Fibroblast of the aortic adventitia (primary cell): ENCODE measurements around the gene CACNB1. TPM values are rescaled to one million over a fixed set of nuclear protein-coding genes. Genes with fewer than 3 reads are reported as not detected.
A peak's percentile ranks its signal among the peaks of the same experiment; 100 is the strongest.

ENCODE experiments used
- DNase-seq: peaks from one replicate; pipeline ENCODE4 v3.0.0-alpha.2; 2010; ENCODE audit warnings: low read depth
- H3K4me3 ChIP-seq: 2 replicates; pipeline ENCODE4 v1.5.1; 2011; ENCODE audit warnings: low read depth, mild to moderate bottlenecking, control low read depth, low read length, moderate library complexity
- total RNA-seq: library from RNA; depleted of rRNA; stranded (reverse); fragments of >200 nt; gene quantifications from 2 replicates; pipeline ENCODE4 v1.2.3, GENCODE V29; 2012; ENCODE audit warnings: low replicate concordance
- TF ChIP-seq, protein P1 (sequence below): IDR thresholded peaks from 2 replicates; pipeline ENCODE4 v1.5.1; 2011; ENCODE audit warnings: mild to moderate bottlenecking, low read length, control low read depth, inconsistent platforms; ENCODE audit not compliant: insufficient read depth

Gene CACNB1
- total RNA-seq, 1 donor: 7.0 TPM

- TF ChIP-seq, protein P1, sequence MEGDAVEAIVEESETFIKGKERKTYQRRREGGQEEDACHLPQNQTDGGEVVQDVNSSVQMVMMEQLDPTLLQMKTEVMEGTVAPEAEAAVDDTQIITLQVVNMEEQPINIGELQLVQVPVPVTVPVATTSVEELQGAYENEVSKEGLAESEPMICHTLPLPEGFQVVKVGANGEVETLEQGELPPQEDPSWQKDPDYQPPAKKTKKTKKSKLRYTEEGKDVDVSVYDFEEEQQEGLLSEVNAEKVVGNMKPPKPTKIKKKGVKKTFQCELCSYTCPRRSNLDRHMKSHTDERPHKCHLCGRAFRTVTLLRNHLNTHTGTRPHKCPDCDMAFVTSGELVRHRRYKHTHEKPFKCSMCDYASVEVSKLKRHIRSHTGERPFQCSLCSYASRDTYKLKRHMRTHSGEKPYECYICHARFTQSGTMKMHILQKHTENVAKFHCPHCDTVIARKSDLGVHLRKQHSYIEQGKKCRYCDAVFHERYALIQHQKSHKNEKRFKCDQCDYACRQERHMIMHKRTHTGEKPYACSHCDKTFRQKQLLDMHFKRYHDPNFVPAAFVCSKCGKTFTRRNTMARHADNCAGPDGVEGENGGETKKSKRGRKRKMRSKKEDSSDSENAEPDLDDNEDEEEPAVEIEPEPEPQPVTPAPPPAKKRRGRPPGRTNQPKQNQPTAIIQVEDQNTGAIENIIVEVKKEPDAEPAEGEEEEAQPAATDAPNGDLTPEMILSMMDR: no peak
- H3K4me3 ChIP-seq: no peak overlapping the region
- DNase-seq: no peak
Observed at GRCh38 chr17:39187152-39187830, 10.2 kb downstream of the CACNB1 start.

- TF ChIP-seq, protein P1: no peak
- H3K4me3 ChIP-seq: no peak overlapping the region
- DNase-seq: no peak
Observed at GRCh38 chr17:39186481-39187002, 10.9 kb downstream of the CACNB1 start.

- H3K4me3 ChIP-seq: no peak overlapping the region
- no peak for DNase-seq
- TF ChIP-seq, protein P1: no peak
Observed at GRCh38 chr17:39183720-39184119, 13.7 kb downstream of the CACNB1 start.

GRCh38 chr17:39183045-39183444 lies 14.4 kb downstream of the CACNB1 start:
- DNase-seq: no peak
- no peak overlapping the region for H3K4me3 ChIP-seq
- TF ChIP-seq, protein P1: no peak

DNA sequence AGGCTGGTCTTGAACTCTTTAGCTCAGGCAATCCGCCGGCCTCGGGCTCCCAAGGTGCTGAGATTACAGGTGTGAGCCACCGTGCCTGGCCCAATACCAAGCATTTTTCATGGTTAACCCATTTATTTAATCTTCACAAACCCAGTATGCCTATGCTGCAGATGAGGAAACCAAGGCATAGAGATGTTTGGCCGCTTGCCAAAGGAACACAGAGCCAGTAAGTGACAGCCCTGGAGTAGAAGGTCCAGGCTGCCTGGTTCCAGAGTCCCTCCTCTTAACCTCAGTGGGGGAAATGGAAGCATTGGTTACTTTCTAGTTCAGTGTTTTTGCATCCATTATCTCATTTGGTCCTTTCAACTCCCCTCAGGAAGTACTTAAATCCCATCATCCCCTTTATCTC lies 16.2 kb downstream of the CACNB1 start:
- TF ChIP-seq, protein P1: no peak
- no peak for DNase-seq

DNA sequence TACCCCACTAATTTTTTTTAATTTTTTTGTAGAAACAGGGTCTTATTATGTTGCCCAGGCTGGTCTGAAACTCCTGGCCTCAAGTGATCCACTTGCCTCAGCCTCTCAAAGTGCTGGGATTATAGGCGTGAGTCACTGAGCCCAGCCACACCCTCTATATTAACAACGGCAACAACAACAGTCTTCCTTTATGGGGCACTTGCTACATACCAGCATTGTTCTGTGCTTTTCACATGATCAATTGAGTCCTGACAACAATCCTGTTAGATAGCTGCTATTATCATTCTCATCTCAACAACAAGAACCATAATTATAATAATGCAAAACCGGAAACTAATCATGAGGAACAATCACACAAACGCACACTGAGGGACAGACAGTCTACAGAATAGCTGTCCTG lies 18.9 kb downstream of the CACNB1 start:
- TF ChIP-seq, protein P1: no peak
- no peak overlapping the region for H3K4me3 ChIP-seq
- peak; percentile 56 for DNase-seq

More for the DNA sequence above, 16.2 kb downstream of the CACNB1 start:
- no peak overlapping the region for H3K4me3 ChIP-seq

DNA sequence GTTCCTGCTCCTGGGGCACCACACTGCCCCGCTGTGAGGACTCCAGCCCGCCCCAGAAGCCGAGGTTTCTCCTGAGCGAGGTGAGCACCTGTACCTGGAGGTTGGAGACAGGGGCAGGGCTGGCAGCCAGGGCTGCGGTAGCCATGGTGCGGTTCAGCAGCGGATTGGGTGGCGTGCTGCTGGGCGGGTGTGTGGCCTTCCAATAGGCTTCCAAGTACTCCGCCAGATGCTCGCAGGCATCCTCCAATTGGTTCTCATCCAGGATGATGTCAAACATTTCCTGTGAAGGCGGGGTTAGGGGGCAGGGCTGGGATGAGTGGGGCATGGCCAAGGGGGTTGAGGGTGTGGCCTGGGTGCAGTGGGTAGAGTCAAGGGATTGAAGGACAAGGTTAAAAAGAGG lies 20.2 kb downstream of the CACNB1 start:
- peak; percentile 47 for DNase-seq
- TF ChIP-seq, protein P1: no peak
- H3K4me3 ChIP-seq: no peak overlapping the region
